Right lobe of liver (tissue), 4 donors: ENCODE measurements around the gene KCNG4.

Source experiments
- CTCF ChIP-seq, 4 donors: fragments of 200-600 bp in 3 of 4; fragments of 450-650 bp in 1 of 4; IDR thresholded peaks; one replicate each; pipeline versions ENCODE4 v1.5.1 to v1.8.0; 2016 to 2022; ENCODE audit warnings: antibody characterized with exemption in 4 of 4, mild to moderate bottlenecking in 2 of 4
- POLR2A ChIP-seq: fragments of 450-650 bp; IDR thresholded peaks from one replicate; pipeline ENCODE4 v1.6.1; 2017; ENCODE audit warnings: antibody characterized with exemption, mild to moderate bottlenecking
- donor health status: DM: no; HTN: no; CAD: no.
- donor health status: DM: no; HTN: no; CAD: no.
- donor health status: DM: no; HTN: yes; CAD: no.

DNA sequence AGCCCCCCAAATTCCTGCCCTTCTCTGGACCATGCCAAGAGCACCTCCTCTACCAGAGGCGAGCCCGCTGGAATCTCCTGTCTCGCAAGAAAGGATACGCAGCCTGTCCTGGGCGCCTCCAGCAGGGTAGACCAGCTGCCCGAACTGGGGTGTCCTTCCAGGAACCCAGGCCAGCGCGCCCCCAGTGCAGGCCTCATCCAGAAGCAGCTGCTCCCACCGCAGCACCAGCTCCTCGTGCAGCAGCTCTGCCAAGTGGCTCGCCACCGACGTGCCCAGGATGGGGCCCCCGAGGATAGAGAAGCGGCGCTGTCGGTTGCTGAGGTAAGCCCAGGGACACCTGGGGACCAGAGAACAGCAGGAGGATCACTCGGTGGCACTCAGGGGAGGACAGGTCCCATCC lies 57.7 kb downstream of the KCNG4 start:
- TF ChIP-seq CTCF (IDR thresholded peaks at IDR 0.05): no peak
- TF ChIP-seq POLR2A: no peak
